GM04504 (cell line): ENCODE data around the gene NDUFV1.
"Not testable (repeated sequence)": the region's sequence is repeated elsewhere in the genome, so short reads cannot be mapped to it uniquely, and the experiment has no call there.

Source experiments
- DNase-seq: peaks from one replicate; pipeline ENCODE4 v3.0.0-alpha.2; 2012; ENCODE audit warnings: low read depth

The NDUFV1 gene

GRCh38 chr11:67586568-67587250 lies 20.0 kb upstream of the NDUFV1 start:
- no peak for DNase-seq

- DNase-seq: no peak
Observed at GRCh38 chr11:67588136-67588503, 18.6 kb upstream of the NDUFV1 start.

- DNase-seq: not testable (repeated sequence)
Observed at GRCh38 chr11:67588899-67589415, 17.8 kb upstream of the NDUFV1 start.

GRCh38 chr11:67592880-67593564 lies 13.7 kb upstream of the NDUFV1 start:
- DNase-seq: no peak

GRCh38 chr11:67593565-67593905 lies 13.2 kb upstream of the NDUFV1 start:
- DNase-seq: no peak

- no peak for DNase-seq
Observed at GRCh38 chr11:67594480-67594879, 12.3 kb upstream of the NDUFV1 start.

- no peak for DNase-seq
Observed at GRCh38 chr11:67596753-67597300, 9.9 kb upstream of the NDUFV1 start.

- not testable (repeated sequence) for DNase-seq
Observed at GRCh38 chr11:67597458-67597857, 9.3 kb upstream of the NDUFV1 start.

GRCh38 chr11:67597963-67598362 lies 8.8 kb upstream of the NDUFV1 start:
- DNase-seq: not testable (repeated sequence)

- no peak for DNase-seq
Observed at GRCh38 chr11:67599149-67599548, 7.6 kb upstream of the NDUFV1 start.

GRCh38 chr11:67600324-67601029 lies 6.3 kb upstream of the NDUFV1 start:
- DNase-seq: no peak

GRCh38 chr11:67601098-67601497 lies 5.6 kb upstream of the NDUFV1 start:
- DNase-seq: no peak

- DNase-seq: not testable (repeated sequence)
Observed at GRCh38 chr11:67604119-67604518, 2.6 kb upstream of the NDUFV1 start.

GRCh38 chr11:67604815-67605214 lies 1.9 kb upstream of the NDUFV1 start:
- no peak for DNase-seq

- no peak for DNase-seq
Observed at GRCh38 chr11:67605231-67606011, 1.3 kb upstream of the NDUFV1 start.

- no peak for DNase-seq
Observed at GRCh38 chr11:67606093-67606491, 644 bp upstream of the NDUFV1 start.

GRCh38 chr11:67607507-67607906 lies 771 bp downstream of the NDUFV1 start:
- no peak for DNase-seq

GRCh38 chr11:67608486-67608885 lies 1.8 kb downstream of the NDUFV1 start:
- no peak for DNase-seq

GRCh38 chr11:67609316-67609715 lies 2.6 kb downstream of the NDUFV1 start:
- DNase-seq: no peak

GRCh38 chr11:67610302-67610868 lies 3.6 kb downstream of the NDUFV1 start:
- DNase-seq: no peak

GRCh38 chr11:67611165-67611564 lies 4.4 kb downstream of the NDUFV1 start:
- DNase-seq: no peak
